ENCODE measurements around the gene LLPH. TPM values are rescaled to one million over a fixed set of nuclear protein-coding genes. Genes with fewer than 3 reads are reported as not detected.
A peak's percentile ranks its signal among the peaks of the same experiment; 100 is the strongest.

The LLPH gene
- total RNA-seq, 1 donor from 2014 or later = 5.5 TPM

DNA sequence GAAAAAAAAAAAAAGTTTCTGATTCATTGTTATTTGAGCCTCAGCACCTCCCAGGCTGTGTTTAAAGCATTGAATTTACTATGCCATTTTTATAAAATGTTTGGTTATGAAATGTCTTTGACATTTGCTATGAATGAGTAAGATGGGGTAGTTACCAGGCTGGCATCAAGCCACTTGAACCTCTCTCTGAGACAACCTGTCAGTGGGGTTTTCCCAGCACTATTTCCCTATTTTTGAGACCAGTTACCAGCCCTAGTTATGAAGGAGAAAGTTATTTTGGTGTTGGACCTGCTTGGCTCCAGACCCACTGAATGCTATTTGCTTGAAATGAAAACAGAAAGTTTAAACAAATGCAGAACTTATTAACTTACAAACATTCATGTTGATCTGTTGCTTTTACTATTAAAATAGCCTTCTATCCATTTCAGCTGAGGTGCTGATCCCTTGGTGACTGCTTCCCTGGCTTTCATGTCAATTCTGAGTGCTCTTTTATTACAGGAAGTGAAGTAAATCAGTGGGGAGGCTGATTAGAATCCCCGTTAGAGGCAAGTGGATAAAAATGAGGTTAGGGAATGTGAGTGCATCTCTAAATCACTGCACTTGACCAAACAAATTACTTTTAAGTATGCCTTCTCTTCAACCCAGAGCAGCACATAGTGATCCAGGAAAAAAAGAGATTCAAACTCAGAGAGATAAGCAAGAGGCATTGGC is 37.8 kb downstream of the LLPH start:
- DNase-seq (ENCODE audit: low spot score) = peak; percentile 32

DNA sequence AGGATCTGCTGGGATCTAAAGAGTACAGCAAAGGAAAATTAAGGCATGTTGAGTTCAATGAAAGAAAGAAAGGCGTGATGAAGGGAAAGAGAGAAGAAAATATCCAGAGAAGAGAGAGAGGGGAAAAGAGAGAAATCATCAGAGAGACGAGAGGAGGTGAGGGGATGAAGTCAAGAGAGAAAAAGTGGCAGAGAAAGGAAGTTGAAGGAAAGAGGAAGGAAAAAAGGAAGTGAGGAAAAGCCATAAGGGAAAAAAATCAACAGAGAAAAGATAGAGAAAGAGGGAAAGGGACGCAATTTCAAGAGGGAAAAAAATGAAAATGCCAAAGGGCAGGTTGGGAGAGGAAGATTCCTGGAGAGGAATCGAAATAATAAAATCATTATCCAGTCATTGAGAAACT is 40.4 kb downstream of the LLPH start:
- no peak for DNase-seq (ENCODE audit: low spot score)

DNA sequence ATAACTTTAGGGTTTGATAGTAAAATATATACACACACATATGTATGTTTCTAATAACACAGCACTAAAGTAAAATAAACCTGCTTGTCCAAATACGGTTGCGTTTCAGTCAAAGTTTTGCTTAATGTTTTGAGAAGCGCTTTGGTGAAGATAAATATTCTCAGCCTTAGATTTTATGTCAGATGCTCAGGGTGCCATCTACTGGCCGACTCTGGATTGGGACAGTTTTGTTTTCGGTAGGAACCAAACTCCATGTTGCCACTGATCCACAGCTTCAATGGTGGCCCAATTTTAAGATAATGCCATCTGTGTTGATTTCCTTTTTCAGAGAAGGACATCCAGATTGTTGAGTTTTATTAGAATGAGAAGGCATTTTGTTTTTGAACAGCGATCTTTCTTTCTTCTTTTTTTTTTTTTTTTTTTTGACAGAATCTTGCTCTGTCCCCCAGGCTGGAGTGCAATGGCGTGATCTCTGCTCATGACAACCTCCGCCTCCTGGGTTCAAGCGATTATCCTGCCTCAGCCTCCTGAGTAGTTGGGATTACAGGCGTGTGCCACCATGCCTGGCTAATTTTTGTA is 43.1 kb downstream of the LLPH start:
- DNase-seq (ENCODE audit: low spot score) = peak; percentile 84

DNA sequence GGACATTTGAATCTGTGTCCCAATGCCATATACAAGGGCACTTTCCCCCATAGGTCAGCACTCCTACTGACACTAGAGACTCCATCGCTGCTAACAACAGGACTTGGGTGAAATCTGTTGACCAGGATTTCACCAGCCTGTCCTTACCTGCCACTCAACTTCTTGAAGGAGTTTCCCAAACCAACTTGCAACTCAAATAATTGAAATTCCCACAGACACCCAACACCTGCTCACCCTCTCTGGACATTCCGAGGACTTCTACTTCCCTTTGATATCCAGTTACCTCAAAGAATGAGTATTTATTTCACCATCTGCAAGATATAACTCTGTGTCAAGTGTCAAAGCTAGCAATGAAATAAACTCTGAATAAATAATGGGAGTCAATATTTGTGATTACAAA is 44.6 kb downstream of the LLPH start:
- no peak for DNase-seq (ENCODE audit: low spot score)

DNA sequence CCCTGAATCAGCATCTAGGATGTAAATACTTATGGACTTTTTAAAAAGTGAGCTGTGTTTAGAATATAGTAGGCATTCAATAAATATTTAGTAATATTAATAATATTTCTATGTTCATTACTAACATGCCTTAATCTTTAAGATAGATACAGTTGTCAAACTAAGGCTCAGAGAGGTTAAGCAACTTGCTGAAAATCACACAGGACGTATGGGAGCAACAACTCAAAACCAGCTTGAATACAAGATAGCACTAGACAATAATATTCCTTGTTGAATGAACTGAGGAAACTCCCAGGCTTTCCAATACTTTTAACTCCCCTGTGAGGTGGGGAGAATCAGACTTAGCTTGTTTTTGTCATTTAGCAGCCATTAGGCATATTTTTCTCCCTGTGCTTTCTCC is 45.3 kb downstream of the LLPH start:
- DNase-seq (ENCODE audit: low spot score) = no peak

DNA sequence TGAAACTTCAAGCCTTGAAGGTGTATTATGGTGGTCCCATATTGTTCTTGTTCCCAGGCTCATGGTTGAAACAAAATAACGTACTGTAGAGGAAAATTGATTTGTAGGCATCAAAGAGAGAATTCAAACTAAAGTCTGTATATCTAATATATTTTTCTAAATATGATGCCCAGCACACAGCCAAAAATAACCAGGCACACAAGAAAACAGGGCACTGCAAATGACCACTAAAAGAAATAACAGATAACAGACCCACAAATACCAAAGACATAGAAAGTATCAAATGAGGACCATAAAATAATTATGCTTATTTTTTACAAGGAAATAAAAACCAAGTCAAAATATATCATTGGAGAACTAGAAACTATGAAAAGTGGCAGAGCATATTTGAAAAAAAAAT is 46.8 kb downstream of the LLPH start:
- no peak for DNase-seq (ENCODE audit: low spot score)

DNA sequence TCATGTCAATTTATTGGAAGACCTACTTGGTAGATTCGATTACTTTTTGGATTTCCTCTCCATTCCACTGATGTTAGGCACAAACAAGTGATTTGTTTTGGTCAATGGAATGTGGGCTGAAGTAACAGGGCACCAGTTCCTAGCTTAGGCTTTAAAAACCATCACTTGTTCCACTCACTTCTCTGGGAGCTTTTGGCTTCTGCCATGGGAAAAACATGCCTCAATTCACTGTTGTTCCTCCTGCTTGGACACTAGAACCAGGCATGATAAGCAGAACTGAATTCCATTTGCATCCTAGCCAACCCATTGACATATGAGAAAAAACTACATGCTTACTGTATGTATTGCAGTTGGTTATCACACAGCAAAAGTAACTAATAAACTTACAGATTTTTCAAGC is 47.8 kb downstream of the LLPH start:
- DNase-seq (ENCODE audit: low spot score) = no peak

DNA sequence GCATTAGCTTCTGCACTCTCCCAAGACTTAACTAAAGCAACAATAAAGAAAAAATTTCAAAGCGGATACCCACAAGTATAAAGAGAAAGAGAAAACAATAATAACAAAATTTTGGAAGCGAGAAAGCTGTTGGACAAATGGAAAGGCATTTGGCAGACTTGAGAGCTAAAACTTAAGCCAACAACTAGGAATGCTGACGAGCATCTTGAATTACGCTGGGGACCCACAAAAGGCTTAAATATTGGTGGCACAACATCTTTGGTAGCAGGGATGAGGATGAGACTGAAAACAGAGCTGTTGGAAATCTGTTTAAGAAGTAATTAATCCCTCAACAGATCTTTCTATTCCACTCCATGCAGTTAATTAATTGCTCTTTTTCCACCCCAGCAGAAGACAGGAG is 49.8 kb downstream of the LLPH start:
- no peak for DNase-seq (ENCODE audit: low spot score)

DNA sequence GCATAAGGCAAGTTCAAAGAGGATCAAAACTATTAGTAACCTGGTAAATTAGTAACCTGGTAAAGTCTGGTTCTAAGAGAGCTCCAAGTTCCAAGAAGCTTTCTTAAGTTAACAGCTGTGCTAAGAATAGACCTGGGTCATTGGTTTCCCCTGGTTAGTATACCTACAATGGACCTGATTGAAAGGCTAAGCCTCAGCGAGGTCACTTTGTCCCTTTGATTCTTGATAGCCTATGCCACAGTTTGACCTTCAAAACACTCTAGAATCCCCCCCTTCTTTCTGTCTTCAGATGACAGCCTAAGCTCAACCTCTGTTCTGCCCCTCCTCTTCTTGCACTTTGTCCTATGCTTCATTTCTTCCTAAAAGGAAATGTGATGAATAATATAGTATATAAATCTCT is 53.0 kb downstream of the LLPH start:
- DNase-seq (ENCODE audit: low spot score) = no peak

DNA sequence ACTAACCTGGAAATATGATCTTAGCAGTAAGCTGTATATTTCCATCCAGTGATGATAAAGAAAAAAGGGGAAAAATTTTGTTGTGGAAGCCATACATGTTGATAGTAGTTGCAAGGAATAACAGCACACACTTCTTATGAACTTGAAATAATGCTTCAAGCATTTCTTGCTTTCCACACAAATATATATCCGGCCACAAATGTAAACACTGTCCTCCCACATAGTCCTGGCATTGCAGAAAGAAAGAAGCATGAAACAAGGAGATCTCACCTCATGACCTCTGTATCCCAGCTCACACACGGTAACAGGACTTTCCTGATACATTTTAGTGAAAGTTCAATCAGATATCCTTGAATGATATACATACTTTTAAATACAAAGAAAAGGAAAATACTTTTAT is 56.0 kb downstream of the LLPH start:
- DNase-seq (ENCODE audit: low spot score) = no peak

DNA sequence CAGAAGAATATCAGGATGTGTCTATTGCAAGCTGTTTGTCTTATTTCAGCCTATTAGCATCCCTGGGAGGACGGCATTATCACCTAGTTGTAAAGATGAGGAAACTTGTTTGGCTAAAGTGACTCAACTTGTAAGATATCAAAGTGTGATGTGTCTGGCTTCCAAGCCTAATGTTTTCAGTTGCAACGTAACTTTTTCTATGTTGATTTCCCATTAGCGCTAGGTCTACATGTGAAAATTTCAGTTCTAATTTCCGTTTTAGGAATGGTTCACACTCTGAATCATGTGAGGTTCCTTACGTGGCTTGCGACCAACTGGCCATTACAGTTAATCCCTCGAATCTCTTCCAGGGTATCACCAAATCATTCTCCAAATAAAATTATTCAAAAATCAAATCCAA is 58.0 kb downstream of the LLPH start:
- DNase-seq (ENCODE audit: low spot score) = no peak

DNA sequence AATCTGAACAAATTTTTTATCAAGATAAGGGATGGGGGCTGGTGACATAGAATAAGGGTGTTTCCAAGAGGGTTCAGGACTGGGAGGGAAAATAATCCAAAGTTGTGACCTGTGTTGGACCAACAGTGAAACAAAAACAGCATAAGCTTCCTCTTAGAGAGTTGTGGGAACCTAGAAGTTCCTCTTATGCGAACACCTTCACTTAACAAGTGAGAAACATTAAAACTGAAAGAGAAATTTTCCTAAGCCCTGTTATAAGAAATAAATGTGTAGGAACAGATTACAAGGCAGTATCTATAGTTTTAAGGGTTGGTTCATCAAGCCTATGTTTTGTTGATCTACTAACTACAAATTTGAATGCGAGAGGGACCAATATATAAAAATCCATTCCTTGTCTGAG is 58.4 kb downstream of the LLPH start:
- DNase-seq (ENCODE audit: low spot score) = no peak

DNA sequence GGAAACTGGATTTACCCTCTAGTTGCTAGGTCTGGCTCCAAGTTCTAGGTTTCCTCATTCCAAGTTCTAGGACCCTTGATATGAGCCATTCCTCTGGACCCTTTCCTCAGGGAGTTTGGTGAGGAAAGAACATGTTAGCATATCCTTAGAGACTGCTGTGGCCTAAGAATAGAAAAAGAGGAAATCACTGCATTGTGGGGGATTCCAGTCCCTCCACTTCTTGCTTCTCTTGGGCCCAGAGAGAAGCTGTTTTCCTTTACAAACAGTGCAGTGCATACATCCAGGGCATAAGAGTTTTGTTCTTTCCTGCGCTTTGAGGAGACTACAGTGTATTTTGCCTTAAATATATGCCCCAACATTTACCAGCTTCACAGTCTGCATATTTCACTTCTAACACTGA is 59.0 kb downstream of the LLPH start:
- no peak for DNase-seq (ENCODE audit: low spot score)

DNA sequence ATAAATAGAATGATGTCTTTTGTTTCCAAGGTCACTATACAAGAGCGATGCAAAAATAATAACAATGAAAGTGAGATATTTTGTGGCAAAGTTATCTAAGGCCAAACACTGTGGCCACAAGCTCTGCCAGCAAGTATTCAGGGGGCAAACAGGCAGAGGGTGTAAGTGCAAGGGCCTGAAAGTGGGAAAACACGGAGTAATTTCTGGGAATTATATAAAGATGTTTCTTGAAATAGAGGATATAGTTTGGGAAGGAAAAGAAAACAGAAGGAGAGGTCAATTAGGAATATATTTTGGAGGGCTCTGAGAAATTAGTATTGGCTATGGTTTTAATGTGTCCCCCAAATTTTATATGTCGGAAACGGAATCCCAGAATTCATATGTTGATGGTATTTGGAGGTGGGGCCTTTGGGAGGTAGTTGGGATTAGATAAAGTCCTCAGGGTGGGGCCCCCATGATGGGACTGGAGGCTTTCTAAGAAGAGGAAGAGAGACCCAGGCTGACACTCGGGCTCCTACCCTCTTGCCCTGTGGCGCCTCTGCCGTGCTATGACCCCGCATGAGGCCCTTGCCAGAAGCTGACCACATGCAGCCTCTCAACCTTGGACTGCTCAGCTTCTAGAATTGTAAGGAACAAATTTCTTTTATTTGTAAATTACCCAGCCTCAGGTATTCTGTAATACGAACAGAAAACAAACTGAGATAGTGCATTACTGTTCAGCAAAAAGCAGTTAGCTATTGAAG is 60.0 kb downstream of the LLPH start:
- DNase-seq (ENCODE audit: low spot score) = no peak

DNA sequence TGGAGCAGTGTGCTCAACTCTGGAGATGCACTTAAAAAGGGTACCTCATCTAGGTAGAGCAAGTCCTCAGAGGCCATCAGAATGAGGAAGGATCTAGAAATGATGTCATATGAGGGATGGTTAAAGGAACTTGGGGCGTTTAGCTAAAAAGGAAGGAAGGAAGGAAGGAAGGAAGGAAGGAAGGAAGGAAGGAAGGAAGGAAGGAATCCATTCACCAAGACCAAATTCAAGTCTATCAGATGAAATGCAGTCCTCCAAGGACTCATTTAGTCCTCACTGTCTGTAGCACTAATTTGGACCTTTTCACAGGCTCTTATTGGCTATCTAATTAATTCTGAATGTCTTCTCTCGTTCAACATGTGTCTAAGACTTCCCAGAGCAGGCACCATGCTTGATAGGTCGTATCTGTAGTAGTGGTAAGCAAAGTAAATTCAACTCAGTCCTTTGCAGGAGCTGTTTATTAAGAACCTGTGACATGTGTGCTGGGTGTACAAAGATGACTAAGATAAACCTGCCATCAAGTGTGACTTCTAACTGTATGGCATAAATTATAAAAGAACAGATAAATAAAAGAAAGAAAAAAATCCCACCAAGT is 63.5 kb downstream of the LLPH start:
- DNase-seq (ENCODE audit: low spot score) = no peak

Other genes with a start within 250 kb of the LLPH start
- gene TMBIM4, start 39.2 kb upstream of the LLPH start, total RNA-seq (ENCODE audit: insufficient read depth, low replicate concordance) = 108 TPM
- gene IRAK3, start 58.5 kb upstream of the LLPH start, total RNA-seq (ENCODE audit: insufficient read depth, low replicate concordance) = 21.9 TPM
- gene HELB, start 171.7 kb upstream of the LLPH start, total RNA-seq (ENCODE audit: insufficient read depth, low replicate concordance) = 6.0 TPM

All from umbilical cord (tissue), 2 donors.